ENCODE data around the gene EIF4G1.

DNA sequence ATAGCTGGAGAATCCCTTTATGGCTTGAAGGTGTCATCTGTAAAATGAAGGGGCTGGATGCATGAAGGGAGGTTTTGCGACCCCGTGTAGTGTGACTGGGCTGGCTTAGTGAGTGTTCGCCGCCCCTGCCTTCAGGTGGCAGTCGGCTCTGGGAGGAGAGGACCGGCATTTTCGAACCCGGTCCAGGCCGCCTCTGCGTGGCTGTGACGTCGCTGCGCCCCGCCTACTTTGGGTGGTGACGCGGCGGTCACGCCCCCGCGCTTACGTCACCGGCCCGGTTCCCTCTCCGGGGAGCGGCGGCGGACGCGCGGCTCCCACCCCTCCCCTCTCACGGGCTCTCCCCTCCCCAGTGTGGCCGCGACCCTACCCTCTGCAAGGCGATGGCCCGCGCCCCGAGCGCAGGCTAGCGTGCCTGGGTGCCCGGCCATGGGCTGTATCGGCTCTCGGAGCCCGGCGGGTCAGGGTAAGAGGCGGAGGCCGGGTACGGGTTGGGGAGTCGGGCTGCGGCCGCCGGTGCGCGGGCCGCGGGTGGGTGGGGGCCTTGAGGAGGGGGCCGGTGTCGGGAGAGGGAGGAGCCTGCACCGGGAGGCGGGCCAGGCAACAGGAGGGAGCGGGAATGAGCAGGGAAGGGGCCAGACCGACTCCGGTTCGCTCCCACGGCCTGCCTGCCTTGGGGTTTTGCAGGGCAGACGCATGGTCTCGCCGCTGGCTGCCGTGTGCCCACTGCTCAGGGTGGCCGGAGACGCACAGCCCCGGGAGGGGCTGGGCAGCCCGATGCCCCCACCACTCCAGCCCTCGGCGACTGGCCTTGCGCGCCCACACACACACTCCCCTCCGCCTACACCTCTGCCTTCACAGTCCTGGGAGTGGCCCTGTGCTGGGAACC lies 21.5 kb downstream of the EIF4G1 start:
- TF ChIP-seq, protein P1, sequence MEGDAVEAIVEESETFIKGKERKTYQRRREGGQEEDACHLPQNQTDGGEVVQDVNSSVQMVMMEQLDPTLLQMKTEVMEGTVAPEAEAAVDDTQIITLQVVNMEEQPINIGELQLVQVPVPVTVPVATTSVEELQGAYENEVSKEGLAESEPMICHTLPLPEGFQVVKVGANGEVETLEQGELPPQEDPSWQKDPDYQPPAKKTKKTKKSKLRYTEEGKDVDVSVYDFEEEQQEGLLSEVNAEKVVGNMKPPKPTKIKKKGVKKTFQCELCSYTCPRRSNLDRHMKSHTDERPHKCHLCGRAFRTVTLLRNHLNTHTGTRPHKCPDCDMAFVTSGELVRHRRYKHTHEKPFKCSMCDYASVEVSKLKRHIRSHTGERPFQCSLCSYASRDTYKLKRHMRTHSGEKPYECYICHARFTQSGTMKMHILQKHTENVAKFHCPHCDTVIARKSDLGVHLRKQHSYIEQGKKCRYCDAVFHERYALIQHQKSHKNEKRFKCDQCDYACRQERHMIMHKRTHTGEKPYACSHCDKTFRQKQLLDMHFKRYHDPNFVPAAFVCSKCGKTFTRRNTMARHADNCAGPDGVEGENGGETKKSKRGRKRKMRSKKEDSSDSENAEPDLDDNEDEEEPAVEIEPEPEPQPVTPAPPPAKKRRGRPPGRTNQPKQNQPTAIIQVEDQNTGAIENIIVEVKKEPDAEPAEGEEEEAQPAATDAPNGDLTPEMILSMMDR (IDR thresholded peaks at IDR 0.05; ENCODE audit: extremely low read depth in 1 of 2, insufficient read depth in 1 of 2, low read depth in 1 of 2, low read length in 2 of 2), result no peak
- TF ChIP-seq JUN (IDR thresholded peaks at IDR 0.05; ENCODE audit: borderline replicate concordance, insufficient read depth, insufficient read length, low read depth), result peak; percentile 5
- TF ChIP-seq POLR2AphosphoS5 (IDR thresholded peaks at IDR 0.05; ENCODE audit: insufficient read depth, low read depth, low read length), result peak; percentile 84
- no peak for TF ChIP-seq GATA2 (IDR thresholded peaks at IDR 0.05; ENCODE audit: insufficient read depth, insufficient read length, low read depth, low read length)
- TF ChIP-seq POLR2A (IDR thresholded peaks at IDR 0.05; ENCODE audit: low read depth, low read length), result no peak
- no peak for TF ChIP-seq EZH2 (IDR thresholded peaks at IDR 0.05; ENCODE audit: borderline replicate concordance, low read depth, low read length, severe bottlenecking)
- TF ChIP-seq, protein P2, sequence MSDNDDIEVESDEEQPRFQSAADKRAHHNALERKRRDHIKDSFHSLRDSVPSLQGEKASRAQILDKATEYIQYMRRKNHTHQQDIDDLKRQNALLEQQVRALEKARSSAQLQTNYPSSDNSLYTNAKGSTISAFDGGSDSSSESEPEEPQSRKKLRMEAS (IDR thresholded peaks at IDR 0.05; ENCODE audit: insufficient read depth, insufficient read length), result no peak
- TF ChIP-seq FOS (IDR thresholded peaks at IDR 0.05; ENCODE audit: borderline replicate concordance, insufficient read depth, low read length), result peak; percentile 14
- TF ChIP-seq MYC (IDR thresholded peaks at IDR 0.05; ENCODE audit: low read depth, low read length), result no peak
